OCI-LY3 (cell line): Measurements from ENCODE around the gene SLC7A1.

Experiments
- EZH2phosphoT487 ChIP-seq: fragments of 200-600 bp; shearing (Covaris generic); IDR thresholded peaks from 2 replicates; pipeline ENCODE4 v1.6.1; 2018; ENCODE audit warnings: antibody characterized with exemption, mixed run types, low read depth
- TF ChIP-seq, protein P1 (sequence below): fragments of 200-600, 300-600 bp; sonication (generic); IDR thresholded peaks from 2 replicates; pipeline ENCODE4 v1.5.1; 2014; ENCODE audit warnings: antibody characterized with exemption, low read length, low read depth

DNA sequence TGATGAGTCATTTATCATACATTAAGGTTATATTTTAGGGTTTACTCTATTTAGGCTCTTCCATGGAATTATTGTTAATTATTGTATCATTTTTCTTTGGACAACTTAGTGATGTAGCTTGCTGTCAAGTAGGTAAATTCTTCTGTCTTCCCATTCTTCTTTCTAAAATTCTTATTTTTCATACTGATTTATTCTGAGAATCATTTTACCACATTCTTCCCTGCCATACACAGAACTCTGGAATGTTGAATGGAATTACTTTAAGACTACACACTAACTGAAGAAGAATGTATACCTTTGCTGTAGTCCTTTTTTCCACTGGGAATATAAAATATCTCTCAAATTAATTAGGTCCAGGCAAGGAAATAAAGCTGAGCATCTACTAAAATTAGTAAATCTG, 24.5 kb upstream of the SLC7A1 start:
- TF ChIP-seq, protein P1, sequence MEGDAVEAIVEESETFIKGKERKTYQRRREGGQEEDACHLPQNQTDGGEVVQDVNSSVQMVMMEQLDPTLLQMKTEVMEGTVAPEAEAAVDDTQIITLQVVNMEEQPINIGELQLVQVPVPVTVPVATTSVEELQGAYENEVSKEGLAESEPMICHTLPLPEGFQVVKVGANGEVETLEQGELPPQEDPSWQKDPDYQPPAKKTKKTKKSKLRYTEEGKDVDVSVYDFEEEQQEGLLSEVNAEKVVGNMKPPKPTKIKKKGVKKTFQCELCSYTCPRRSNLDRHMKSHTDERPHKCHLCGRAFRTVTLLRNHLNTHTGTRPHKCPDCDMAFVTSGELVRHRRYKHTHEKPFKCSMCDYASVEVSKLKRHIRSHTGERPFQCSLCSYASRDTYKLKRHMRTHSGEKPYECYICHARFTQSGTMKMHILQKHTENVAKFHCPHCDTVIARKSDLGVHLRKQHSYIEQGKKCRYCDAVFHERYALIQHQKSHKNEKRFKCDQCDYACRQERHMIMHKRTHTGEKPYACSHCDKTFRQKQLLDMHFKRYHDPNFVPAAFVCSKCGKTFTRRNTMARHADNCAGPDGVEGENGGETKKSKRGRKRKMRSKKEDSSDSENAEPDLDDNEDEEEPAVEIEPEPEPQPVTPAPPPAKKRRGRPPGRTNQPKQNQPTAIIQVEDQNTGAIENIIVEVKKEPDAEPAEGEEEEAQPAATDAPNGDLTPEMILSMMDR: no peak
- no peak for TF ChIP-seq EZH2phosphoT487
